ENCODE measurements around the gene PHLPP2. TPM values are rescaled to one million over a fixed set of nuclear protein-coding genes. Genes with fewer than 3 reads are reported as not detected.

The PHLPP2 gene
- total RNA-seq, 1 donor from 2014 or later = 9.3 TPM

DNA sequence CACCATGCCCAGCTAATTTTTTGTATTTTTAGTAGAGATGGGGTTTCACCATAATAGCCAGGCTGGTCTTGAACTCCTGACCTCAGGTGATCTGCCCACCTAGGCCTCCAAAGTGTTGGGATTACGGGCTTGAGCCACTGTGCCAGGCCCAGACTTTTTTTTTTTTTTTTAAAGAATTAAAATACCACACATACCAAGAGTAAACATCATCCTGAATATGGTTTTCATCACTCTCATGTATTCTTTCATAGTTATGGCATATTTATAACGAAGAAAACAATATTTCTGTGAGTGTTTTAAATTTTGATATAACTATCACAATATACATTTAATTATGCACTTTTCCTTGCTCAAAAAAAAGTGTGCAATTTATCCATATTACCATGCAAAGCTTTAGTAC, 50.3 kb downstream of the PHLPP2 start:
- intact Hi-C loops (cut with DNase I) = no loop called here

DNA sequence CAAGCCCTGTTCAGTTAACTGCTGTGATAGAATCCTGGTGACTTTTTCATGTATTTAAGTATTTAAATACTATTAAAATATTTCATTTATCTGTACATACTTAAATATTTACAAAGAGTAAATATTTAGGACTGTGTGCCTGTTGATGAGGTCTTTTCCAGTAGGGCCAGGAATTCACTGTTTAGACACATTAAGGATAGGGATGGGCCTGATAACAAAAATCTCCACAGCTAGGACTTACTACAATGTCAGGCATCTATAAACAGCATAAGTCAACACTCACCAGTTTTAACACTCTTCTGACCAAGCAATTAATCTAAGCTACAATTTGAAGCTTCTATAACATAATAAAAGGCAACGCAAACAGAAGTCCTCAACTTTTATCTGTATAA, 50.9 kb downstream of the PHLPP2 start:
- Histone ChIP-seq H3K4me1 (no peaks in the 10 kb centered on the region), H3K27ac (no peak overlapping the region), H3K4me3 (no peak overlapping the region), H3K36me3 (peaks cover 34% of the 10 kb centered on the region), H3K9me3 (no peaks in the 10 kb centered on the region), H3K27me3 (no peaks in the 10 kb centered on the region)
- no peak for ATAC-seq
- DNase-seq = no peak
- intact Hi-C loops (cut with DNase I) = no loop called here
- TF ChIP-seq, protein P1, sequence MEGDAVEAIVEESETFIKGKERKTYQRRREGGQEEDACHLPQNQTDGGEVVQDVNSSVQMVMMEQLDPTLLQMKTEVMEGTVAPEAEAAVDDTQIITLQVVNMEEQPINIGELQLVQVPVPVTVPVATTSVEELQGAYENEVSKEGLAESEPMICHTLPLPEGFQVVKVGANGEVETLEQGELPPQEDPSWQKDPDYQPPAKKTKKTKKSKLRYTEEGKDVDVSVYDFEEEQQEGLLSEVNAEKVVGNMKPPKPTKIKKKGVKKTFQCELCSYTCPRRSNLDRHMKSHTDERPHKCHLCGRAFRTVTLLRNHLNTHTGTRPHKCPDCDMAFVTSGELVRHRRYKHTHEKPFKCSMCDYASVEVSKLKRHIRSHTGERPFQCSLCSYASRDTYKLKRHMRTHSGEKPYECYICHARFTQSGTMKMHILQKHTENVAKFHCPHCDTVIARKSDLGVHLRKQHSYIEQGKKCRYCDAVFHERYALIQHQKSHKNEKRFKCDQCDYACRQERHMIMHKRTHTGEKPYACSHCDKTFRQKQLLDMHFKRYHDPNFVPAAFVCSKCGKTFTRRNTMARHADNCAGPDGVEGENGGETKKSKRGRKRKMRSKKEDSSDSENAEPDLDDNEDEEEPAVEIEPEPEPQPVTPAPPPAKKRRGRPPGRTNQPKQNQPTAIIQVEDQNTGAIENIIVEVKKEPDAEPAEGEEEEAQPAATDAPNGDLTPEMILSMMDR (IDR thresholded peaks at IDR 0.05) = no peak

More for the DNA sequence above, 50.3 kb downstream of the PHLPP2 start:
- Histone ChIP-seq H3K4me3 (no peak overlapping the region), H3K9me3 (no peaks in the 10 kb centered on the region), H3K27ac (no peak overlapping the region), H3K4me1 (no peaks in the 10 kb centered on the region), H3K27me3 (no peaks in the 10 kb centered on the region), H3K36me3 (peaks cover 29% of the 10 kb centered on the region)
- no peak for ATAC-seq
- TF ChIP-seq, protein P1 (IDR thresholded peaks at IDR 0.05) = no peak
- DNase-seq = no peak

DNA sequence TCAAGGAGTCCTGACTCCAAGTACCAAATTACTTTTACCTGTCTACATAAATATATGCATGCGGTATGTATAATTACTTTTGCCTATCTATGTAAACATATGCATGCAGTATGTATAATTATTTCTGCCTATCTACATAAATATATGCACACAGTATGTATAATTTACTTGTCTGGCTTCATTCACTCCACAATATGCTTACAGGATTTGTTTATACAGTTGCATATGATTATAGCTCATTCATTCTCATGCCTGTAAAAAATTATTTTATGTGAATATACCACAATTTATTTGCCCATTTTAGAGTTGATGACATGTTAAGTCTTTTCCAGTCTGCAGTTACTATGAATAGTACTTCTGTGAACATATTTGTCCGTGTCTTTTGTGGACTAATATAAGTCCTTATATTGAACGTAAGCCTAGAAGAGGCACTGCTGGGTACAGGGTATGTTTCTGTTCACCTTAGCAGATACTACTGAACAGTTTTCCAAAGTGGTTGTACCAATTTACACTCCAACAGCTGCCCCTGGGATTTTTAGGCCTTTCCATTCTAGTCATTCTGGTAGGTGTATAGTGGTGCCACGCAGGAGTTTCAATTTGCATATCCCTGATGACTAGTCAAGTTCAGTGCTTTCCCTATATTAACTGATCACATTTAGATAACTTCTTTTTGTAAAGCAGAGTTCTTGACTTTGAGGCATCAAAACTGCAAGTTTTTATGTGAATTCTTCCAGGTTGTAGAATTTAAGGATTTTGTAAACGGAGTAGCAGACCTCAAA, 51.5 kb downstream of the PHLPP2 start:
- intact Hi-C loops (cut with DNase I) = no loop called here
- ATAC-seq = no peak
- Histone ChIP-seq H3K9me3 (no peaks in the 10 kb centered on the region), H3K27me3 (no peaks in the 10 kb centered on the region), H3K36me3 (peaks cover 31% of the 10 kb centered on the region), H3K4me3 (no peak overlapping the region), H3K27ac (no peak overlapping the region), H3K4me1 (no peaks in the 10 kb centered on the region)
- no peak for DNase-seq
- TF ChIP-seq, protein P1 (IDR thresholded peaks at IDR 0.05) = no peak

DNA sequence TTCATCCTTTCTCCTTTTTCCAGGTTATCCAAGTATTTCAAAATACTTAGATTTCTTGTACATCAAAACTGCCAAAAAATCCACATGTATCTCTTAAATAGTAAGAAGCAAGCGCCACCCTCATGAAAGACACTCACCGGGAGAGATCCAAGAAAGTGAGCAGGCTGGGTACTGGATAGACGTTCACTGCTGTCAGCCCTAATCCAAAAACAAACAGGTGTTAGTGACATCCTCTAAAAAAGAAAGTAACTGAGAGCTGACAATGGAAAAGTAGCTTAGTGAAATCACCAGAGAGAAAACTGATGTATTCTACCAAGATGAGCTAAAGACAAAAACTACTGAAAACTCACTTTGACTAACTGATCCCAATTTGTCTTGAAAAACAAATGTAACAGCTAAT, 52.4 kb downstream of the PHLPP2 start:
- intact Hi-C loops (cut with DNase I) = no loop called here
- H3K36me3 ChIP-seq = peaks cover 32% of the 10 kb centered on the region
- no peak overlapping the region for H3K27ac ChIP-seq
- DNase-seq (no peak), ATAC-seq (no peak)
- no peaks in the 10 kb centered on the region for H3K9me3 ChIP-seq
- no peak overlapping the region for H3K4me3 ChIP-seq
- TF ChIP-seq, protein P1 (IDR thresholded peaks at IDR 0.05) = no peak
- H3K4me1 ChIP-seq = no peaks in the 10 kb centered on the region
- H3K27me3 ChIP-seq = no peaks in the 10 kb centered on the region

DNA sequence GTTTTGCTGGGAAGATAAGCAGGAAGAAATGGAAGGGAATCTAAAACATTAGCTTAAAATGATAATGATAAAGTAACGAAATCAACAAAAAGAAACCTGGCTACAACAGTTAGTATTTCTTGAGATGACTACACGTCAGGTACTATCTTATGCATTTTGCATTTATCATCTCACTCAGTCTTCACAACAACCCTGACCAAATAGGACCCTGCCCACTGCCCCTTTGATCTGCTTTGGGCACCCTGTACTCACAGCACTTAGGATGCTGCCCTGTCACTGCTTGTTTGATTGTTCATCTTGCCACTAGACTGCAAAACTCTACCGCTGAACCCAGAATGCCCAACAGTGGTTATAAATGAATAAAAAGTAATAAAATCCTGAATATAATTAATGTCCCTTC, 53.3 kb downstream of the PHLPP2 start:
- TF ChIP-seq, protein P1 (IDR thresholded peaks at IDR 0.05) = no peak
- H3K4me1 ChIP-seq = no peaks in the 10 kb centered on the region
- no peak overlapping the region for H3K27ac ChIP-seq
- H3K9me3 ChIP-seq = no peaks in the 10 kb centered on the region
- no peak overlapping the region for H3K4me3 ChIP-seq
- intact Hi-C loops (cut with DNase I) = no loop called here
- ATAC-seq (no peak), DNase-seq (no peak)
- H3K36me3 ChIP-seq = peaks cover 37% of the 10 kb centered on the region
- H3K27me3 ChIP-seq = no peaks in the 10 kb centered on the region

All from upper lobe of right lung (tissue), 1 donor.